ENCODE measurements around the gene SPTBN2.
"Not testable (repeated sequence)": the region's sequence is repeated elsewhere in the genome, so short reads cannot be mapped to it uniquely, and the experiment has no call there.

SPTBN2 gene

GRCh38 chr11:66680966-66681645, 47.9 kb downstream of the SPTBN2 start:
- no peak for DNase-seq

GRCh38 chr11:66677599-66678375, 51.2 kb downstream of the SPTBN2 start, which contains the start of gene RBM4B:
TSS of gene RBM4B (minus strand) at chr11:66677887. CDS start at chr11:66677079, 808 bp downstream.
- peak; percentile 98 for DNase-seq

- no peak for DNase-seq
Measured at GRCh38 chr11:66676931-66677598, 52.0 kb downstream of the SPTBN2 start.

- DNase-seq = no peak
Measured at GRCh38 chr11:66676282-66676919, 52.6 kb downstream of the SPTBN2 start.

- DNase-seq = no peak
Measured at GRCh38 chr11:66674964-66675602, 53.9 kb downstream of the SPTBN2 start.

GRCh38 chr11:66670816-66671215, 58.2 kb downstream of the SPTBN2 start:
- no peak for DNase-seq

GRCh38 chr11:66665369-66665768, 63.6 kb downstream of the SPTBN2 start:
- DNase-seq = no peak

GRCh38 chr11:66663741-66664296, 65.2 kb downstream of the SPTBN2 start:
- no peak for DNase-seq

- no peak for DNase-seq
Measured at GRCh38 chr11:66659763-66660162, 69.3 kb downstream of the SPTBN2 start.

GRCh38 chr11:66653123-66653522, 75.9 kb downstream of the SPTBN2 start:
- DNase-seq = no peak

- no peak for DNase-seq
Measured at GRCh38 chr11:66652651-66653050, 76.4 kb downstream of the SPTBN2 start.

- DNase-seq = no peak
Measured at GRCh38 chr11:66651016-66651415, 78.0 kb downstream of the SPTBN2 start.

GRCh38 chr11:66649903-66650302, 79.1 kb downstream of the SPTBN2 start:
- DNase-seq = no peak

GRCh38 chr11:66646828-66647227, 82.2 kb downstream of the SPTBN2 start:
- DNase-seq = no peak

- no peak for DNase-seq
Measured at GRCh38 chr11:66643745-66644437, 85.1 kb downstream of the SPTBN2 start.

GRCh38 chr11:66641834-66642233, 87.2 kb downstream of the SPTBN2 start:
- DNase-seq = no peak

- DNase-seq = not testable (repeated sequence)
Measured at GRCh38 chr11:66639814-66640340, 89.1 kb downstream of the SPTBN2 start.

- DNase-seq = peak; percentile 27
Measured at GRCh38 chr11:66639066-66639813, 89.8 kb downstream of the SPTBN2 start.

GRCh38 chr11:66638177-66639065, 90.6 kb downstream of the SPTBN2 start, which contains the start of gene RBM4:
TSS of gene RBM4 (plus strand) at chr11:66638703. CDS start at chr11:66639712, 1,009 bp downstream.
- DNase-seq = peak; percentile 100
